UCSD-AML1 (cell line): ENCODE data around the gene LOXL4.

Source experiments
- DNase-seq: peaks from one replicate; lab custom pipeline; 2025; ENCODE audit not compliant: unreplicated experiment; lab: John Stamatoyannopoulos, UW

The LOXL4 gene

DNA sequence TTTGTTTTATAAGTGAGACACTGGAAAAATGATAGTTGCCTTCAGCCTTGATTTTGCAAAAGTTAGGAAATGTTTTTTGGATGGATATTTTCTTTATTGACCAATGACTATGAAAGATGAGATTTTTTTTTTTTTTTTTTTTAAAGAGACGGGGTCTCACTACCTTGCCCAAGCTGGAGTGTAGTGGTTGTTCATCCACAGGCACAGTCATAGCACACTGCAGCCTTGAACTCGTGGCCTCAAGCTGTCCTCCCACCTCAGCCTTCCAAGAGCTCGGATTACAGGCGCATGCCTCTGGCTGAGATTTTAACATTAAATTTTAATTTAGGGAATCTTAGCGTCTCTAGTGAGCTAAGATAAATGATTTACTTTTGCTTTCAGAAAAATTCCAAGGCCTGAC lies 66.2 kb downstream of the LOXL4 start:
- DNase-seq: no peak
